Vagina (tissue), 2 donors: ENCODE measurements around the gene SUMO3.

Experiments used
- POLR2A ChIP-seq, 2 donors: fragments of 450-650 bp; IDR thresholded peaks; one replicate each; pipeline ENCODE4 v1.6.1; 2017; ENCODE audit warnings: antibody characterized with exemption in 2 of 2, mild to moderate bottlenecking in 2 of 2, moderate library complexity in 2 of 2
- POLR2AphosphoS5 ChIP-seq, 2 donors: sonication (generic); formaldehyde crosslinking; IDR thresholded peaks; one replicate each; pipeline ENCODE4 v1.9.0; 2017; ENCODE audit warnings: antibody characterized with exemption in 2 of 2, mild to moderate bottlenecking in 2 of 2, low read depth in 1 of 2; ENCODE audit not compliant: insufficient read depth in 1 of 2
- TF ChIP-seq, protein P1 (sequence below), 3 experiments: fragments of 450-650 bp in 2 of 3; fragments of 200-600 bp in 1 of 3; sonication (generic) in 1 of 3; IDR thresholded peaks; one replicate each; pipeline ENCODE4 v1.5.1; 2017 to 2019; ENCODE audit warnings: antibody characterized with exemption in 3 of 3, mild to moderate bottlenecking in 2 of 3, moderate library complexity in 2 of 3

DNA sequence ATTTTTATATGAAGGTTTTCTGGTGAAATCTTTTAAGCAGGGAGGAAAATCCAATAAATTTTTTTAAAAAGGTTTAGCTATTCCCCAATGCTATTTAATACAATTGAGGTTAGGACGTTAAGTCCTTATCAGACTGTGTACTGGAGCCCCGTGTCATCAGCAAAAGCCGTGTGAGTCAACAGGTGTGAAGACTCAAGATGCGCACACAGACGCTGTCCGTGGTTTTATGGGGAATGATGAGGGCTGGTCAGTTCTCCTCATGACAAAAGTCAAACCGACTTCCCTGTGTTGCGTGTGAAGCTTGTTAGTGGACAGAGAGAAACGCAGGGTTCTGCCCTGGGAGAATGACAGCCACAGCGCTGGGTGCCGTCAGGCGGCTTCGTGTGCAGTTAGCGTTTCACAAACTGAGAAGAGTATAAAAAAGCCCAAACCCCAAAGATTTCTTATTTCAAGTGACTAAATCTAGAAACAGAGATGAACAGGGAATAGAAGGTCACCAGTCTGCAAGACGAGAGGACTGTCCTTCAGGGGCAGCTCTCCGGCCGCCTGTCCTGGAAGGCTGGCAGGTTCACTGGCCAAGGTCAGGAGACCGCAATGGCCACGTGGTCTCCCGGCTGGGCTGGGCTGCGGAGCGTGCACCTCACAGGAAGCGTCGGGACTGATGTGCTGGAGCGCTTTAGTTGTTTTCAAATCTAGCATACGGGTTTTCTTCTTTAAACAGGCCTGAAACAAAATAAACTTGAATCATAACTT is 33.2 kb upstream of the SUMO3 start:
- TF ChIP-seq POLR2AphosphoS5 (IDR thresholded peaks at IDR 0.05; ENCODE audit: insufficient read depth in 1 of 2, low read depth in 1 of 2) (no peak), POLR2A (IDR thresholded peaks at IDR 0.05) (no peak)
- TF ChIP-seq, protein P1, sequence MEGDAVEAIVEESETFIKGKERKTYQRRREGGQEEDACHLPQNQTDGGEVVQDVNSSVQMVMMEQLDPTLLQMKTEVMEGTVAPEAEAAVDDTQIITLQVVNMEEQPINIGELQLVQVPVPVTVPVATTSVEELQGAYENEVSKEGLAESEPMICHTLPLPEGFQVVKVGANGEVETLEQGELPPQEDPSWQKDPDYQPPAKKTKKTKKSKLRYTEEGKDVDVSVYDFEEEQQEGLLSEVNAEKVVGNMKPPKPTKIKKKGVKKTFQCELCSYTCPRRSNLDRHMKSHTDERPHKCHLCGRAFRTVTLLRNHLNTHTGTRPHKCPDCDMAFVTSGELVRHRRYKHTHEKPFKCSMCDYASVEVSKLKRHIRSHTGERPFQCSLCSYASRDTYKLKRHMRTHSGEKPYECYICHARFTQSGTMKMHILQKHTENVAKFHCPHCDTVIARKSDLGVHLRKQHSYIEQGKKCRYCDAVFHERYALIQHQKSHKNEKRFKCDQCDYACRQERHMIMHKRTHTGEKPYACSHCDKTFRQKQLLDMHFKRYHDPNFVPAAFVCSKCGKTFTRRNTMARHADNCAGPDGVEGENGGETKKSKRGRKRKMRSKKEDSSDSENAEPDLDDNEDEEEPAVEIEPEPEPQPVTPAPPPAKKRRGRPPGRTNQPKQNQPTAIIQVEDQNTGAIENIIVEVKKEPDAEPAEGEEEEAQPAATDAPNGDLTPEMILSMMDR (IDR thresholded peaks at IDR 0.05), result no peak
